ENCODE measurements around the gene CSPG5.

- TF ChIP-seq EZH2 (IDR thresholded peaks at IDR 0.05; ENCODE audit: borderline replicate concordance, low read length) = no peak
- no peak for TF ChIP-seq CTCF (conservative IDR thresholded peaks at IDR 0.05 in 1 of 2, IDR thresholded peaks at IDR 0.05 in 1 of 2; ENCODE audit: extremely low read depth in 1 of 2, insufficient read depth in 1 of 2, low read depth in 1 of 2, low read length in 2 of 2)
These were observed 42.3 kb downstream of the CSPG5 start for GRCh38 chr3:47536221-47536891.
